ENCODE data around the gene PIK3CB.

Gene PIK3CB

GRCh38 chr3:138778643-138779042 is 56.1 kb downstream of the PIK3CB start:
- no peaks in the 10 kb centered on the region for H3K36me3 ChIP-seq
- H3K27ac ChIP-seq, result no peak overlapping the region
- H3K27me3 ChIP-seq (ENCODE audit: insufficient read depth, low read depth, severe bottlenecking), result no peaks in the 10 kb centered on the region
- H3K9me3 ChIP-seq (ENCODE audit: severe bottlenecking), result no peaks in the 10 kb centered on the region
- DNase-seq, result no peak
- TF ChIP-seq, protein P1, sequence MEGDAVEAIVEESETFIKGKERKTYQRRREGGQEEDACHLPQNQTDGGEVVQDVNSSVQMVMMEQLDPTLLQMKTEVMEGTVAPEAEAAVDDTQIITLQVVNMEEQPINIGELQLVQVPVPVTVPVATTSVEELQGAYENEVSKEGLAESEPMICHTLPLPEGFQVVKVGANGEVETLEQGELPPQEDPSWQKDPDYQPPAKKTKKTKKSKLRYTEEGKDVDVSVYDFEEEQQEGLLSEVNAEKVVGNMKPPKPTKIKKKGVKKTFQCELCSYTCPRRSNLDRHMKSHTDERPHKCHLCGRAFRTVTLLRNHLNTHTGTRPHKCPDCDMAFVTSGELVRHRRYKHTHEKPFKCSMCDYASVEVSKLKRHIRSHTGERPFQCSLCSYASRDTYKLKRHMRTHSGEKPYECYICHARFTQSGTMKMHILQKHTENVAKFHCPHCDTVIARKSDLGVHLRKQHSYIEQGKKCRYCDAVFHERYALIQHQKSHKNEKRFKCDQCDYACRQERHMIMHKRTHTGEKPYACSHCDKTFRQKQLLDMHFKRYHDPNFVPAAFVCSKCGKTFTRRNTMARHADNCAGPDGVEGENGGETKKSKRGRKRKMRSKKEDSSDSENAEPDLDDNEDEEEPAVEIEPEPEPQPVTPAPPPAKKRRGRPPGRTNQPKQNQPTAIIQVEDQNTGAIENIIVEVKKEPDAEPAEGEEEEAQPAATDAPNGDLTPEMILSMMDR (IDR thresholded peaks at IDR 0.05; ENCODE audit: low read depth, low read length), result no peak
- H3K4me3 ChIP-seq (ENCODE audit: low read depth, low read length), result no peak overlapping the region

- TF ChIP-seq, protein P1 (IDR thresholded peaks at IDR 0.05; ENCODE audit: low read depth, low read length), result no peak
These were observed 57.8 kb downstream of the PIK3CB start for GRCh38 chr3:138776961-138777360.

GRCh38 chr3:138775254-138775595 is 59.5 kb downstream of the PIK3CB start:
- no peaks in the 10 kb centered on the region for H3K36me3 ChIP-seq
- H3K27ac ChIP-seq, result no peak overlapping the region
- DNase-seq, result no peak
- no peaks in the 10 kb centered on the region for H3K9me3 ChIP-seq (ENCODE audit: severe bottlenecking)
- H3K4me3 ChIP-seq (ENCODE audit: low read depth, low read length), result no peak overlapping the region
- TF ChIP-seq, protein P1 (IDR thresholded peaks at IDR 0.05; ENCODE audit: low read depth, low read length), result no peak
- H3K27me3 ChIP-seq (ENCODE audit: insufficient read depth, low read depth, severe bottlenecking), result no peaks in the 10 kb centered on the region

More at GRCh38 chr3:138776961-138777360, 57.8 kb downstream of the PIK3CB start:
- no peak for DNase-seq
- H3K9me3 ChIP-seq (ENCODE audit: severe bottlenecking), result no peaks in the 10 kb centered on the region
- no peak overlapping the region for H3K27ac ChIP-seq
- no peaks in the 10 kb centered on the region for H3K27me3 ChIP-seq (ENCODE audit: insufficient read depth, low read depth, severe bottlenecking)
- H3K4me3 ChIP-seq (ENCODE audit: low read depth, low read length), result no peak overlapping the region
- H3K36me3 ChIP-seq, result no peaks in the 10 kb centered on the region

DNA sequence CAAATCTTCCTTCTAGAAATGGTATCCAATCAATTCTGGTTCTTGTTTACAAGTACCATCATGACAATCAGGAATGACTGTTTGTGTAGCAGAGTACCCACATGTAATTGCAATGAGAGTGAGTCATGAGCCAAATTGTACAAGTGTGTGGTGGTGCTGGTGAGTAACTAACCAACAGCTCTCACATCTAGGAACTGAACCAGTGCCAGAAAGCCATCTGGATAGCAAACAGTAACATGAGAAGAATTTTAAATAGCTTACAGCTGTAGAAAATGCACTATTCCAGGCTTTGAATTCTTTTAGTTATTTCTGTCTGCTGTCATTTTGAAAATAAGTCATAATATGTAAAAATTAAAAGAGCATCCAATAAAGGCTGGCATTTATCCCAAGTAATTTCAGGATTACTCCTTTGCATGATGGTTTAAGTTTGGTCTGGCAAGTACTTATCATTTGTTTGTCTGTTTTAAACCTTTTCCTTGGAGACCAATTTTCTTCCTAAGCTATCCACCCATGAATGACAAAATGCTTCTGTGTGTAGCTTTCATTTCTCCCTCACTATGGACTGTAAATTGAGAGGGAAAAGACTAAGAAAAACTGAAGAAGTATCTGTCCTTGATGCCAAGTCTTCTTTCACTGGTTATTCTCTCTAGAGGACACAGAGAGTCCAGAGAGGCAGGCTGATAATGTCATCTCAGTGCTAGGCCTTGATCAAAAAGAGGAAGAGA is 60.0 kb downstream of the PIK3CB start:
- no peaks in the 10 kb centered on the region for H3K9me3 ChIP-seq (ENCODE audit: severe bottlenecking)
- H3K36me3 ChIP-seq, result no peaks in the 10 kb centered on the region
- H3K27ac ChIP-seq, result no peak overlapping the region
- DNase-seq, result no peak
- TF ChIP-seq, protein P1 (IDR thresholded peaks at IDR 0.05; ENCODE audit: low read depth, low read length), result no peak
- H3K27me3 ChIP-seq (ENCODE audit: insufficient read depth, low read depth, severe bottlenecking), result no peaks in the 10 kb centered on the region
- no peak overlapping the region for H3K4me3 ChIP-seq (ENCODE audit: low read depth, low read length)

GRCh38 chr3:138771585-138771984 is 63.1 kb downstream of the PIK3CB start:
- DNase-seq, result no peak
- Histone ChIP-seq H3K36me3 (no peaks in the 10 kb centered on the region), H3K9me3 (ENCODE audit: severe bottlenecking) (peaks cover 7% of the 10 kb centered on the region), H3K27me3 (ENCODE audit: insufficient read depth, low read depth, severe bottlenecking) (no peaks in the 10 kb centered on the region), H3K4me3 (ENCODE audit: low read depth, low read length) (no peak overlapping the region), H3K27ac (no peak overlapping the region)
- TF ChIP-seq, protein P1 (IDR thresholded peaks at IDR 0.05; ENCODE audit: low read depth, low read length), result no peak

GRCh38 chr3:138769616-138770015 is 65.1 kb downstream of the PIK3CB start:
- TF ChIP-seq, protein P1 (IDR thresholded peaks at IDR 0.05; ENCODE audit: low read depth, low read length), result no peak
- no peak for DNase-seq
- Histone ChIP-seq H3K4me3 (ENCODE audit: low read depth, low read length) (no peak overlapping the region), H3K27ac (no peak overlapping the region), H3K36me3 (no peaks in the 10 kb centered on the region), H3K9me3 (ENCODE audit: severe bottlenecking) (peaks cover 7% of the 10 kb centered on the region), H3K27me3 (ENCODE audit: insufficient read depth, low read depth, severe bottlenecking) (no peaks in the 10 kb centered on the region)

All from WERI-Rb-1 (cell line).